Spinal cord (tissue), 10 donors: ENCODE results near the gene IP6K1. TPM values are rescaled to one million over a fixed set of nuclear protein-coding genes. Genes with fewer than 3 reads are reported as not detected.
A peak's percentile ranks its signal among the peaks of the same experiment; 100 is the strongest.

Experiments
- DNase-seq, 6 donors: peaks; one replicate each; pipeline versions ENCODE4 v3.0.0 to v3.0.0-alpha.2; 2013 to 2015; ENCODE audit warnings: low spot score in 6 of 6, low read depth in 4 of 6
- H3K27ac ChIP-seq: one replicate; pipeline ENCODE4 v1.5.1; 2013; ENCODE audit warnings: low read depth, low read length, control low read depth
- H3K27me3 ChIP-seq: one replicate; pipeline ENCODE4 v1.6.1; 2013; ENCODE audit warnings: low read length; ENCODE audit not compliant: control insufficient read depth, insufficient read depth
- H3K36me3 ChIP-seq: one replicate; pipeline ENCODE4 v1.6.1; 2013; ENCODE audit warnings: low read length; ENCODE audit not compliant: control insufficient read depth, insufficient read depth
- H3K4me1 ChIP-seq: one replicate; pipeline ENCODE4 v1.6.1; 2013; ENCODE audit warnings: low read length; ENCODE audit not compliant: control insufficient read depth, insufficient read depth
- H3K4me3 ChIP-seq: one replicate; pipeline ENCODE4 v1.5.1; 2013; ENCODE audit warnings: low read depth, low read length, control low read depth
- H3K9me3 ChIP-seq: one replicate; pipeline ENCODE4 v1.6.1; 2013; ENCODE audit warnings: low read length; ENCODE audit not compliant: control insufficient read depth, insufficient read depth
- WGBS: methylation state at CpG from one replicate; pipeline ENCODE4 v1.1.5; 2013; ENCODE audit warnings: missing lambda C conversion rate; ENCODE audit not compliant: insufficient coverage; 5-methylcytosine and 5-hydroxymethylcytosine counted together
- polyA plus RNA-seq, 2 donors: library from polyadenylated mRNA; unstranded; fragments of 120-200 nt; gene quantifications; one replicate each; pipeline ENCODE4 v1.2.1, GENCODE V29; 2013; ENCODE audit not compliant: insufficient read length in 2 of 2
- total RNA-seq, 2 donors: library from RNA; depleted of rRNA in 1 of 2; stranded (reverse); fragments of 120-200 nt in 1 of 2; fragments of >200 nt in 1 of 2; gene quantifications; one replicate each; pipeline versions ENCODE4 v1.2.3 to v1.2.4, GENCODE V29; 2013 to 2014
- donor health status: healthy.

The IP6K1 gene
- total and polyA plus RNA-seq, 4 donors: 30.2 to 65.9 (median 52.4) TPM

GRCh38 chr3:49727924-49728361, 58.4 kb downstream of the IP6K1 start:
- Histone ChIP-seq H3K27me3 (no peaks in the 10 kb centered on the region), H3K36me3 (peaks cover 75% of the 10 kb centered on the region), H3K4me3 (no peak overlapping the region), H3K27ac (no peak overlapping the region), H3K4me1 (peaks cover 22% of the 10 kb centered on the region), H3K9me3 (no peaks in the 10 kb centered on the region)
- 96% methylated on average over 13 of the region's 15 CpGs for WGBS
- no peak for DNase-seq

DNA sequence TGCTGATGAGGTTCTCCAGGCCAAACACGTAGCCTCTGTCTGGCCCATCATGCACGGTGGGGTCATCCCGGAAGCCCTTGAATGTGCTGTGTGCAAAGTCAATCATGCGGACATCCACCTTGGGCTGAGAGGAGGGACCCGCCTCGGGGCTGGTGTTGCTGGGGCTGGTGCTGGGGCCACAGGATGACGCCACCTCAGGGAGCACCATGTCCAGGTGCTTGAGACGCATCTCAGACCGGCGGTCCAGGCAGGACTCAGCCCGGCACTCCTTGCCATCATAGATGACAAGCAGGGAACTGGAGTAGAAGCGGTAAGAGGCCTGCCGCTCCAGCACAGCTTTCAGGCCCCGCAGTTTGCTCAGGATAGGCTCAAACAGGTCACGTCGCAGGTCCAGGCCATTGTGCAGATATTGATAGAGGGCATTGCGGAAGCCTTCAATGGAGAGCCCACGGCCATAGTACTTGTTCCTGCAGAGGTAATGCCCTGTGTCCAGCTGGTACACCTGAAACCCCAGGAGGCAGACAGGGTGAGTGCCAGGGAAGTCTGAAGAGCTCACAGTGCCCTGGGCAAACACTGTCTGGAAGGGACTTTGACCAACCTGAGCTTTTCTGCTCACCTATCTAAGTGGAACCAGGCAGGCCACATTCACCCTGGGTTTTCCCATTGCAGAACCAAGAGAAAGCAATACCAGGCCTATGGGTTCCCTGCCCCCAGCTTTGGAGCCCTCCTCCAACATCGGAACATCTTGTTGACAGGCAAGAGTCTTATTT, 59.0 kb downstream of the IP6K1 start:
- no peak overlapping the region for H3K27ac ChIP-seq
- no peaks in the 10 kb centered on the region for H3K27me3 ChIP-seq
- WGBS: 95% methylated on average over 19 of the region's 19 CpGs
- peaks cover 76% of the 10 kb centered on the region for H3K36me3 ChIP-seq
- no peak for DNase-seq
- no peaks in the 10 kb centered on the region for H3K9me3 ChIP-seq
- no peak overlapping the region for H3K4me3 ChIP-seq
- peaks cover 28% of the 10 kb centered on the region for H3K4me1 ChIP-seq

- no peaks in the 10 kb centered on the region for H3K9me3 ChIP-seq
- H3K27me3 ChIP-seq: no peaks in the 10 kb centered on the region
- H3K4me1 ChIP-seq: peaks cover 34% of the 10 kb centered on the region
- whole genome bisulfite sequencing: 90% methylated on average over 8 of the region's 11 CpGs
- no peak overlapping the region for H3K27ac ChIP-seq
- H3K4me3 ChIP-seq: no peak overlapping the region
- no peak for DNase-seq
- peaks cover 79% of the 10 kb centered on the region for H3K36me3 ChIP-seq
These were observed 60.2 kb downstream of the IP6K1 start for GRCh38 chr3:49725906-49726681.

DNA sequence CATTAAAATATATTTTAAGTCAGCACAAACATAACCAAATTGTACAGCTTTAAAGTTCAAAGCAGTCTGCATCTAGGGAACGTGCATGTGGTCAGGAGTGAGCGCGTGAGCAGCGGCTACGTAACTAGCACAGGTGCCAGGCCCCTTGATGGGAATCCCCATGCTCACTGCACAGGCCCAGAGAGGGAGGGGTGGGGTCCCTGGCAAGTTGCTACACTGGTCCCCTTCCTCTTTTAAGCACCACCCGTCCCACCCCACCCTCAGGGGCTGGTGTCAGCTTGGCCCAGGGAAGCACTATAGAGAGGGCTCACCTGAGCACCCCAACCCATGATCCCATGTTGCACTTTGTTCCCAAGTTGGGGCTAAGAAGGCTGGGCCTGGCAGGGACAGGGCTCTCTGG, 61.8 kb downstream of the IP6K1 start:
- no CpG with 5 or more reads among the region's 6 CpGs for WGBS
- peak overlapping the region; percentile 82 for H3K27ac ChIP-seq
- H3K9me3 ChIP-seq: no peaks in the 10 kb centered on the region
- no peaks in the 10 kb centered on the region for H3K27me3 ChIP-seq
- H3K36me3 ChIP-seq: peaks cover 76% of the 10 kb centered on the region
- H3K4me1 ChIP-seq: peaks cover 45% of the 10 kb centered on the region
- H3K4me3 ChIP-seq: peak overlapping the region; percentile 44
- DNase-seq: no peak

DNA sequence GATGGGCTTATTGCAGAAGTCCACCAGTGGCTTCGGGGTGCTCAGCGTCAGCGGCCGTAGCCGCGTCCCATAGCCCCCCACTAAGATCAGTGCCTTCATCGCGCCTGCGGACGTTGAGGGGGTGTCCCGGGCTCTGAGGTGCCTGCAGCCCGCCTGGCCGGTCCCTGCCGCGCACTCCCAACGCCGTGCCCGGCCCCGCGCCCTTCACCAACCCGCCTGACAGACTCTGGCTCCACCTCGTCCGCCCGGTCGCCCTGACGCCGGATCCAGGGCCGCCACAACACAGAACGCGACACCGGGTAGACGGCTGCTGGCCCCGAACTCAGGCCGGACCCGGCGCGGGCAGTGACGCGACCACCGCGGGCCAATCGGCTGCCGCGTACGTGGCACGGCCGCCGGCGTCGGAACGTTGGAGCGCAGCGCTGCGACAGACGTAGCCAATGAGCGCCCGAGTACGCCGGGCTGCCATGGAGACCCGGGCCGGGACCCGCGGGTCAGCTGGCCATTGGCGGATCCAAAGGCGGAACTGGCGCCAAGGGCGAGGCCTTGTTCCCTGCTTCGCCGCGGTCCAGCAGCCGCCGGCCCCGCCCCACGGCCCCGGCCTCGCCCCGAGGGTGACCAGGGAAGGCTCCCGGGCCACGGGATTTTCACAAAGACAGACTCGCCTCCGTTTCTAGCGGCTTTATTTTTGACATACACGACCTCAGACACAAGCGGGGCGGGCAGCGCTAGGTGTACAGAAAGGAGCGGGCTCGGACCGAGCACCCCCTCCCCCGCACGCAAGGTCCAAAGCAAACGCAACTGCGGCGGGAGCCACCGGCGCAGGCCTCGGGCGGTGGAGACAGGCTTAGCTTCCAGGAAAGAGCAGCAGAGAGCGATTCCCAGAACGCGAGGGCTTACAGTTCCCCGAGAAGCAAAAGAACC, 62.5 kb downstream of the IP6K1 start, which contains the start of gene GMPPB:
Gene GMPPB, minus strand, starts transcription at position 324 of the 924 bp plus-strand sequence. Its CDS starts 225 bp downstream, at position 99.
- Histone ChIP-seq H3K36me3 (peaks cover 75% of the 10 kb centered on the region), H3K27ac (peak within 1 kb of the TSS; percentile 82), H3K4me1 (peaks cover 52% of the 10 kb centered on the region), H3K27me3 (no peaks in the 10 kb centered on the region), H3K4me3 (peak within 1 kb of the TSS; percentile 88), H3K9me3 (no peaks in the 10 kb centered on the region)
- WGBS: under 1% methylated on average over 102 of the region's 102 CpGs
- DNase-seq: peak; percentile 76 to 98 (median 87)

GRCh38 chr3:49723296-49723627, 63.1 kb downstream of the IP6K1 start:
- peak in 2 of 6 donors; percentile 55 to 79 for DNase-seq
- H3K9me3 ChIP-seq: no peaks in the 10 kb centered on the region
- WGBS: 4% methylated on average over 20 of the region's 20 CpGs
- peaks cover 58% of the 10 kb centered on the region for H3K4me1 ChIP-seq
- H3K4me3 ChIP-seq: peak overlapping the region; percentile 88
- H3K27ac ChIP-seq: peak overlapping the region; percentile 78
- no peaks in the 10 kb centered on the region for H3K27me3 ChIP-seq
- peaks cover 77% of the 10 kb centered on the region for H3K36me3 ChIP-seq

DNA sequence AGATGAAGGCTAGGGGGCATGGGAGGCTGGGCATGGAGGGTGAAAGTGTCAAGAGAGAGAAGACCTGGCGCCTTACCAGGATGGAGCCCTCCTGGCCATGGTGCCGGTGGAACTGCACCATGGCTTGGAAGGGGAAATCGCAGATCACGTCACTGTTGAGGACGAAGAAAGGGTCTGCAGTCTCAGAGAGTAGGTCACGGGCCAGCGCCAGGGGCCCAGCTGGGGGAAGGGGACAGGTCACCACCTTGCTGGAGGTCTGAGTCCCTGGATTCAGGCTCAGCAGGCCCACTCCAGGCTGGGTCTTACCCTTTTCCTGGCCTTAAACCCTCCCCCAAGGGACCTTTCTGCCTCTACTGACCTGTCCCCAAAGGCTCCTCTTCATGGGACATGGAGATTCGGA, 63.4 kb downstream of the IP6K1 start:
- no peak for DNase-seq
- Histone ChIP-seq H3K9me3 (no peaks in the 10 kb centered on the region), H3K27me3 (no peaks in the 10 kb centered on the region), H3K36me3 (peaks cover 77% of the 10 kb centered on the region), H3K4me1 (peaks cover 62% of the 10 kb centered on the region), H3K27ac (peak overlapping the region; percentile 78), H3K4me3 (peak overlapping the region; percentile 88)
- 77% methylated on average over 8 of the region's 8 CpGs for WGBS

GRCh38 chr3:49721896-49722781, 64.2 kb downstream of the IP6K1 start:
- Histone ChIP-seq H3K4me1 (peaks cover 61% of the 10 kb centered on the region), H3K36me3 (peaks cover 77% of the 10 kb centered on the region), H3K4me3 (no peak overlapping the region), H3K27ac (no peak overlapping the region), H3K9me3 (no peaks in the 10 kb centered on the region), H3K27me3 (no peaks in the 10 kb centered on the region)
- no peak for DNase-seq
- WGBS: 90% methylated on average over 24 of the region's 26 CpGs
